Effector CD4-positive, alpha-beta T cell (primary cell): ENCODE measurements around the gene TAS2R60.
"Not testable (repeated sequence)": the region's sequence is repeated elsewhere in the genome, so short reads cannot be mapped to it uniquely, and the experiment has no call there.

Source experiments
- DNase-seq: peaks from one replicate; pipeline ENCODE4 v3.0.0-alpha.2; 2020

TAS2R60 gene

DNA sequence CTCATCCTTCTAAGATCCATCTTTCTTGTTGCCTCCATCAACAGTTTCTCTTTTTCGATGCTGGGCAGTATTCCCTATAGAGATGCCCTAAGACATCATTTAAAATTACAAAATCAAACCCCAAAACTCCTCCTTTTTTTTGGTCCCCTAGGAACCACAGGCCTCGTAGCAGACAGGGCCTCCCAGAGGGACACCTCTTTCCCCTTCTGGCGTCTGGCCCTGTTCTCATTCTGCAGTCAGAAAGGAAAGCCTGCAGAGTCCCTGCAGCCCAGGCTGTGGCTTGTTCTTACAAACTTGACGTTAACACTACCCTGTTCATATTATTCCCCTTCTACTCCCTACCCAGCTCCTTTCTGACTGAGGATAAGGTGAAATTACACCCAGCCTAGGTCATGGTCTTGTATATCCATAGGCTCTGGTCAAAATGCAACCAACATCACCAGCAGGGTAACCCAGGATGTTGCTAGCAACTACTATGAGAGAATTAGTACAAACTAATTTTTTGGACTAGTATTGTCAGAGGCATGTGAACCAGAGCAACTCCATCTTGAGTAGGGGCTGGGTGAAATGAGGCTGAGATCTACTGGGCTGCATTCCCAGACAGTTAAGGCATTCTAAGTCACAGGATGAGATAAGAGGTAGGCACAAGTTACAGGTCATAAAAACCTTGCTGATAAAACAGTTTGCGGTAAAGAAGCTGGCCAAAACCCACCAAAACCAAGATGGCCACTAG lies 31.1 kb upstream of the TAS2R60 start:
- DNase-seq: no peak

DNA sequence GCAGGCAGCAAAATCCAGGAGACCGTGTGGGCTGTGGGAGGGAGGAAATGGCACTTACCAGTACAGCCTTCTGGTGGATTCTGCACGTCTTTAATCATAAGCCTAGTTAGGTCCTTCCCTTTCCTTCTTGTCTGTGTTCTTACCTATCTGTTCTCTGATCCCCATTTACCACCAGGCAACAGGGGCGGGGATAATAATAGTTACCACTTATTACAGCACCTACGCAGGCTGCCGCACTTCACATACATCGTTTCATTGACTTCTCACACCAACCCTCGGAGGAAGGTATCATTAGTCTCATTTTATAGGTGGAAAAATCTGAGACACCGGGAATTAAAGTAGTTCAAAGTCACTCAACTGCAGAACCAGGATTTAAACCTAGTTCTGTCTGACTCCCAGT lies 30.1 kb upstream of the TAS2R60 start:
- DNase-seq: no peak

DNA sequence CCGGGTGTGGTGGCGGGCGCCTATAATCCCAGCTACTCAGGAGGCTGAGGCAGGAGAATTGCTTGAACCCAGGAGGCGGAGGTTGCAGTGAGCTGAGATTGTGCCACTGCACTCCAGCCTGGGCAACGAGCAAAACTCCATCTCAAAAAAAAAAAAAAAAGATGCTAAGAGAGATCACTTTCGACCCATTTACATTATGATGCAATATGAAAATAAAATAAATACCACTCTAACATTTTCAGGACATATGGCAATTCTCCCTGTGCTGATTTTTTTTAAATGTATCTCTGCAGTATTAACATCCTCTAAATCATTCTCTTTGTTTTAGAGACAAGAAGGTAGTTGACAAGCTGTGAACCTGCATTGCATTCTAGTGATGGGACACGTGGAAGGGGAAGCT lies 28.0 kb upstream of the TAS2R60 start:
- not testable (repeated sequence) for DNase-seq

DNA sequence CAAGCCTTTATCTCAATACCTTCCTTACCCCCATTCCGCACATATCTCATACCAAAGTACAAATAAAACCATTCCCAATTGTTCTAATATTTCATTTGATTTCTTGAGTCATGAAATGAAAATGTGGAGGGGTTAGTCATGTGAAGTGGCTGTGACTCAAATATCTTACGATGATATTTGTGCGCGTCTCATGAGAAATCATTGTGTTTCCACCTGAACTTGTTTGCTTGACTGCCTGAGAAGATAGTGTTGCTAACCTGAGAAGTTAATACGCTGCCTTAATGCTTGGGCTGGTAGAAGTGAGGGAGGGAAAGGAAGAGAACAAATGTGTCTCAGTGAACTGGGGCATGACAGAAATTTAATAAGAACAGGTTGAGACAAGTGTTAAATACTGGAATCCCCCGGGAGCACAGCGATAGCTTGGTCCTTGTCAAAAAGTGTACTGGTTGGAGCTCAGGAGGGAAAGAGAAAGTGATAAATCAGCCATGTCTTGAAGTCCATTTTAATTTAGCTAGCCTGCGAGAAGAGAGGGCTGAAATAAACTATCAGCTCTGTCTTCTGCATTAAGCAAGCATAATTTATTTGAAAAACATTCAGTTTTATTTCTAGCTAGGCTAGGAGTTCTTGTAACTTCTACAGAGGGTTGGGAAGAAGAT lies 27.4 kb upstream of the TAS2R60 start:
- no peak for DNase-seq

DNA sequence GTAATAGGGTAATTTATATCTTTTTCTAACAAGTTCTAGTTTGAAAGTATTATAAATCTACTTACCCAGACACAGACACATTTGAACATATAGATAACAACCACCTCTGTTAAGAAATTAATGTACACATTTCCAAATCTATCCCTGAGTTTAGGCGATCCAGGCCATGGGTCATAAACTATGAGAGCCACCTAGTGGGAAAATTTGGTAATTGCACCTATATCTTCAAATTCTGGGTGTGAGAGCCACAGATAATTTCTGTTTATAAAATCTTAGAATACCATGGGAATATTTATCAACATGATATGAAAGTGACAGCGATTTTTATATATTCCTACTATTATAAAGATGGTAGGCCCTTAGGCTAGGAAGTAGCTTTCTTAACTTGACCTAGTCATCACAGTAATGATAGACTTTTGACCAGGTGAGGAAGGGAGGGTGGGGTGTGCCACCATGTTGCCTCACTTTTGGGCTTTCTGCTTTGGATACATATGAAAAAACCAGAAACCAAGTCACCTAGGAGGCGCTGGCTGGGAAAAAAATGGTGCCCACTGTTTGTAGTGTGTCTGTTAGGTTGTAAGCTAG lies 26.6 kb upstream of the TAS2R60 start:
- DNase-seq: no peak

DNA sequence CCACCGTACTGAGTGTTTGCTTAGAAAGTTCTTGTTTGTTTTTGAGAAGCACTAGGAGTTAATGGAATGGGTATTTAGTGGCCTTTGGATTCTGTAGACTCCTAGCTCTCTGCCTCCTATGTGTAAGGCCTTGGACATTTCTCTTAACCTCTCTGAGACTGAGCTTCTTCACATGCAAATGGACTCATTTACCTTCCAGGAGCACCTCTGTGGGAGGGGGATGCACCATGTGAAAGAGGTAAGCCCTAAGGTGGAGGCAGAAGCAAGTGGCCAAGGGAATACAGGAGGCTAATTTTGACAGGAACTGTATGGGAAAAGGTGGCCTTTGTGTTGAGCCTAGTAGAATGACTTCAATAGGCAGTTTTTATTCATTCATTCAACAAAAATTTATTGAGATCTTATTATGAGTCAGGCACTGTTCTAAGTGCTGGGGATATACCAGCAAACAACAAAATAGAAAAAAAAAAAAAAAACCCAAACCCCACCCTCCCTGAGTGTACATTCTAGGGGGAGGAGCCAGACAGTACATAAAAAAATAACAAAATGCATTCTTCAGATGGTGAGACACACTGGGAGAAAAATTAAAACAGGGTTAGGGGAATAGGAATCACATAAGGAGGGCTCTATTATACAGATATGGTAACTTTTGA lies 25.4 kb upstream of the TAS2R60 start:
- DNase-seq: no peak

DNA sequence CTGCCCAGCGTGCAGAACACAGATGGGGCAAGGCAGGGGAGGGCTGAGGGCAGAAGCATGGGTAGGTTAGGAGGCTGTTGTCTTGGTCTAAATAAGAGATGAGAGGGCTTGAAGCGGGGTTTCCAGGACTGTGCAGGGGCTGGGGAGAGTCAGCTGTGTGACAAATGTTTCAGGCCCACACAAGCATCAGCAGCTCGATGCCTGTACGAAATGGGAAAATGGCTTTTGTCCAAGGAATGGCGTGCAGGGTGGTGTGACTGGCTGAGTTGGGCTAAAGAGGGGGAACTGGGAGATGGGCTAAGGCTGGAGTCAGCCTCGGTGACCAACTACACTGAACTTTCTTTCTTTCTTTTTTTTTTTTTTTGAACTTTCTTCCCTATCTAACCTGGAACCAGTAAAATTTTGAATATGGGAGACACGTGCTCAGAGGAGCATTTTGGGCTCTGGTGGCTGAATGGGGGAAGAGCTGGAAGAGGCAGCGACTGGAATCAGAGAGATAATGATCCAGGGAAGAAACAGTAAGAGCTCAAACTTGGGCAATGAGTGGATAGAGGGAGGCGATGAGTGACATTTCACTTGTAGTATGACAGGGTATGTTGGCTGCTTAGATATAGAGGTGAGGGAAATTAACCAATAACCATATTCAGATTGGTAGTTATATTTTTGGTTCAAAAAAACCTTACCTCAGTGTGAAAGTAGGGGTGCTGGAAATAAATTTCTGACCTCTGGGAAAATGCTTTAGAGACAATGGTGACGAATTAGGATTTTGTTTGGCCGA lies 24.4 kb upstream of the TAS2R60 start:
- no peak for DNase-seq

DNA sequence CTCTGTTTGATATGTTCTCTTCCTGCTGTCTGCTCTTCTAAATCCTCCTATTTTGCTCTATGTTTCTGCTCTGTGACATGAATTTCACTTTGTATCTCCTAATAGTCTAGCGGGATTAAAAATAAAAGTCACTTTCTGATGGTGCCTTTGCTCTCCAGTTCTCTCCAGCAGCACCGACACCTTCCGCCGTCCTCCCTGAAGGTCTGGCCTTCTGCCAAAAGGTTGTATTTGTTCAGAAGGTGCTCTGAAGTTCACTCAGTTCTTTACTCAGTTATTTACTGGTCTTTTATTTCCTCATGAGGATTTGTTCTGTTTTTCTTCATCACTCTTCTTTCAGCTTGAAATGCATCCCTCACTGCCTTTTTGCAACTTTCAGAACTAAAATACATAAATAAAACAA lies 23.4 kb upstream of the TAS2R60 start:
- DNase-seq: no peak

DNA sequence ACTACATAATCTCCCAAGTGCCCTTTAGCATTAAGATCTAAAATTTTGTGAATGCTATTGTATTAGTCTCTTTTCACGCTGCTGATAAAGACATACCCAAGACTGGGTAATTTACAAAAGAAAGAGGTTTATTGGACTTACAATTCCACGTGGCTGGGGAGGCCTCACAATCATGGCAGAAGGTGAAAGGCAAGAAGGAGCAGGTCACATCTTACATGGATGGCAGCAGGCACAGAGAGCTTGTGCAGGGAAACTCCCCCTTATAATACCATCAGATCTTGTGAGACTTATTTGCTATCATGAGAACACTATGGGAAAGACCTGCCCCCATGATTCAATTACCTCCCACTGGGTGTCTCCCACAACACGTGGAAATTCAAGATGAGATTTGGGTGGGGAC lies 22.6 kb upstream of the TAS2R60 start:
- DNase-seq: not testable (repeated sequence)

DNA sequence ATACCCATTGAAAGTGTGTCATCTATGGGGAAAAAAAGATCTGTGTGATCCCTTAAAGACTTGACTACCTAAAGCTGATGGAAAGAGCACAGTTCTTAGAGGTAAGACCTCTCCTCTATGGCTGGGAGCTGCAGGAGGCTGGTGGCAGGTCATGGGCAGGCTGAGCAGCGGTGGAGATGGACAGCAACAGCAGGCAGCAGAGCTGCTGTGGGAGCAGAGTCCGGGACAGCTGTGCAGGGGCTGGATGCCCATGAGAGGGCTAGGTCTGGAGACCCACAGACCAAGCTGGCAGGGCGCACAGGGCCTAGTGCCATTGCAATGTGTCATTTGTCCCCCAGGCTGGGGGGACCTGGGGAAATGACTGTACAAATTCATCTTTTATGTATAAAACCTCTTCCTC lies 21.2 kb upstream of the TAS2R60 start:
- no peak for DNase-seq

DNA sequence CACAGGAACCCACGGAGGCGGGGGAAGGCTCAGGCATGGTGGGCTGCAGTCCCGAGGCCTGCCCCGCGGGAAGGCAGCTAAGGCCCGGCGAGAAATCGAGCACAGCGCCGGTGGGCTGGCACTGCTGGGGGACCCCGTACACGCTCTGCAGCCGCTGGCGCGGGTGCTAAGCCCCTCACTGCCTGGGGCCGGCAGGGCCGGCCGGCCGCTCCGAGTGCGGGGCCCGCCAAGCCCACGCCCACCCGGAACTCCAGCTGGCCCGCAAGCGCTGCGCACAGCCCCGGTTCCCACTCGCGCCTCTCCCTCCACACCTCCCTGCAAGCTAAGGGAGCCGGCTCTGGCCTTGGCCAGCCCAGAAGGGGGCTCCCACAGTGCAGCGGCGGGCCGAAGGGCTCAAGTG lies 18.8 kb upstream of the TAS2R60 start:
- not testable (repeated sequence) for DNase-seq

DNA sequence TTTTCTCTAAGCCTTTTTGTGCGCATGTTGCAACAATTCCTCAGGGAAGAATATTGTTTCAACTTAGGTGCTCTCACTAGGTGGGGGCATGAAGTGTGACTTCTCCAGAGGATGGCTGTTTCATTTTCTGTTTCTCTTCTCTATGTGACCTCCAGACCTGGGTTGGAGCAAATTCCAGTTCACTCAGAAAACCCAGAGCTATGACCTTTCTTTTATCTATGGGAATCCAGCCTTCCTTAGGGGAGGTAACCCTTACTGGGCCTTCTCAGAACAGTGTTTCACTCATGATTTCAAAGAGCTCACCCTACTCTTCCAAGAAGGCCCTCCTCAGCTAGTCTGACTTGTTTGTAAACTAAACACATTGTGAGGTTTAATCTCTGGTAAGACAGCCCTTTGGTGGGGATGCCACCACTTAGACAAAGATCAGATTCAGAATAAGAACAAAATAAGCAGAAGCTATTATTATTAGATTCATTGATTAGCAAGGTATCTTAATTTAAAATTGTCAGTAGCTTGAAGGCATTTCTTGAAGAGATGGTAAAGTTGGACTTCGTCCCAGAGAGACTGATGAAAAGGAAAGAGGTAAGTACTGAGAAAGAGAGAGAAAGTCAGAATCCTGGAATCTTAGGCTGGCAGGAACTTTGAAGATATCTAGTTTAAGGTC lies 16.6 kb upstream of the TAS2R60 start:
- DNase-seq: no peak

DNA sequence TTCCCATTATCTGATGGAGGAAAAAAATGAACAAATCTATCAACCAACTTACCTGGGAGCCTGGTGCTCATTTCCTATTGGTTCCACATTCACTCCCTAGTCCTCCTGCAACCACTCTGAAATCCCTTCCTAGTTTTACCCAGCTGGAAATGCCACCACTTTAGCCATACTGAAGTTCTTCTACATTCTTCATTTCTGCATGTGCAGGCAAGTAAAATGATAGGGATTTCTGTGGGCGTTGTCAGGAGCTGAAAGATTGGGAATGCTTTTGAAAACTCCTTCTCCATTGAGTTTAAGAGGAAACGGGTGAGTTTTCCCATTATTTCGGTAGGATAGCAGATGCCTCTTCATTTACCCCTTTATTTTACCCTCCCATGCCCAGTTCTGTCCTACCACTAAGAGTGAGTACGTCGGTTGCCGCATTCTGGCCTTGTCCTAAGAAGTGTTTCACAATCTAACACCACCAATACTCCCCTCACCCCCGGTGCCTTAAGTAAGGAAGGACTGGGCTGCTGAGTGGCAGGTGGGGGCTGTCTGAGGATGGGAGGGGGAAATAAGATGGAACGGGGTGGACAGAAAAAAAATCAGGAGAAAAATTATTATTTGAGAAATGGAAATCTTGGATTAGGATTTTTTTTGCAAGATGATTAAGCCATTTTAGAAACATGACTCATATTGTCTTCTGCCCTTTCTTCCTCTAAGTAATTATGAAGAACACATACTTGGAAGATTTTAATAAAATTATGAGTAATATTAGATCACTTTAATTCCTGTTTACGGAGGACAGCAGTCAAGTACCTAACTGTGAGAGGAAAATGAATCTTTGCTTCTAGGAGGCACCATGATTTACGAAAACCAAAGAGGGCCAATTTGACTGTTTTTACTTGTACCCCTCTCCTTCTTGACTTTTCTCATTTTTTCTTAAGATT lies 13.2 kb upstream of the TAS2R60 start:
- DNase-seq: no peak

DNA sequence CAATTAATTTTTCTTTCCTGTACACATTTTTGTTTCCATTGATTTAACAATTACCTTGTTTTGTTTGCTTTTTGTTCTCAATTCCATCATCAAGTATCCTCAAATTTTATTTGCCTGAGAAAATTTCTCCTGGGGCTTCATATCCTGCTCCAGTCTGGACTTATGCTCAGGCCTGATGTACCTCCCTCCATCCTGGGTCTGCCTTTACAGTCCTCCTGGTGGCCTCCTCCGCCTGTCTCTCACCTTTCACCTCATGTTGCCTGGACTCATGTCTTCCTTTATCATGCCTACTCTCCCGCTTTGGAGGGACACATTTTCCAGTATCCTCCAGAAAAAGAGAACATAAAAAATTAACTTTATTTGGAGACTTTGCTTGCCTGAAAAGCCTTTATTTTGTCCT lies 12.1 kb upstream of the TAS2R60 start:
- DNase-seq: no peak

DNA sequence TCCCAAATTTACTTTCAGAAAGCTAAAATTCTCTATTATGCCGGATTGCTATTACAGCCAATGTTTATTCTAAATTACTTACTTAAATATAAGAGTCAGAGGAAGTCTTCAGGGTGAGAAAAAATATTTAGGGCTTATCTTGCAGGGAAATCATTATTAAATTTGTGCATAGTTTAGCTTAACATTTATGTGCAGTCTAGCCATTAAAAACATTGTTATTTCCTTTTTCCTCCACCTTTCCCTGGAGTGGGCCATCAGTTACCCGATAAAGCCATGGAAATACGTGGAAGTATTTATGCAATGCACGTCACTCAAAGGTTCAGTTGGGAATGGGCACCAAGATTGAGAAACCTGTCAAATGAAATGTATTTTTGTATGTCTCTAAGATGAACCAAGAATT lies 9.5 kb upstream of the TAS2R60 start:
- no peak for DNase-seq

DNA sequence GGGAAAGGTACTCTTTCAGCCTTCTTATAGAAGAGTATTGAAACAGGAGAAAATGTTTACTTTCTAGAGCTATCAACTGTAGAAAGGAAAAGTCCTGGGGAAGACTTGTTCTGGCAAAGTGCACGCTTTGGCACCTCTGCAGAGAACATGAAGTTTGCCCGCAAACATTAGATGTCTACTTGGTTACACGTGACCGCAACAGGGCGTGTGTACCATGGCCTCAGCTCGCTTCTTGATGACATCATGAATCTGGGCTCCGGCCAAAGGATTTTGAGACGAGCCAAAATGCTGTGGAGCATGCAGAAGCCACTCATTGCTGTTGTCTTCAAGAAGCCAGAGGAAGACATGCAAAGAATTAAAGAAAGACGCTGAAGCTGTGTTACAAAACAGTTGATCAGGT lies 8.6 kb upstream of the TAS2R60 start:
- no peak for DNase-seq

DNA sequence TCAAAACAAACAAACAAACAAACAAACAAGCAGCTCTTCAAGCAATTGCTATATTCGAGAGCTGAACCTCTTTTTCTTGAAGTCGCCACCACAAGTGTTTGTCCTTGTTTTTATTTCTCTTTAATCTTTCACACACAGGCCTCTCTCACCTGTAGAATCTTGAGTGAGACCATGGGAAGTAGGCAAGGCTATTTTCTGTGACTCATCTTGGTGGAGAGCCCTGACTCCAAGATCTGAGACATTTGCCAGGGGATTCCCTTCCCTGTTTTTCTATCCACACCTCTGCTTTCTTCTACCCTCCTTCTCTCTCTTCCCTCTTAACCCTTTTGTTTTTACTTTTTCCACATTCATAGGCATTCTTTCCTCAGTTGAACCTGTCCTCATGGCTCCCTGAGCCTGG lies 8.0 kb upstream of the TAS2R60 start:
- no peak for DNase-seq

DNA sequence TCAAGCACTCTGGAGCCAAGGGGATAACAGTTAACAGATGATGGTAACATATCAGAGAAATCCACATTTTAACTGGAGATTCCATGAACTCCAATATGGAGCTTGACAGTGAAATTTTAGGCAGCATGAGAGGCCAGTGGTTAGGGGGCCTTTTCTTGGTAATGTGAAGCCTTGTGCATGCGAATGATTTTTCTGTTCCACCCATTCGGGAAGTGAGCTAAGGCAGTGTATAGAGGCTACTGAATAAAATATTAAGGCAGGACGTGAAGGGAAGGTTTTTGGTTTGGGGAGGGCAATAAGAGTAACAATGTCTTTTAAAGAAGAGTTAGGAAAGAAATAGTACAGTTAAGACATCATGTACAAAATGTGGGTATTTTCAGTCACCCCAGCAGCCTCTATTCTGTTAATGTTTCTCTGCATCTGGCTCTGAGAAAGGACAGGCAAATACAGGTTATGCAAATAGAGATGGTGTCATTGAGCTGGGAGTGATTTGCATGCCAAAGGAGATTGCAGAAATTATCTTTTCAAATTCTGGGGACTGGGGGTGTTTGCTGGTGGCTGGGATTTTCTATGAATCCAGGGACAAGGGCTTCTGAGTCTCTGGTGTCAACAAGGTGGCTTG lies 6.8 kb upstream of the TAS2R60 start:
- no peak for DNase-seq

DNA sequence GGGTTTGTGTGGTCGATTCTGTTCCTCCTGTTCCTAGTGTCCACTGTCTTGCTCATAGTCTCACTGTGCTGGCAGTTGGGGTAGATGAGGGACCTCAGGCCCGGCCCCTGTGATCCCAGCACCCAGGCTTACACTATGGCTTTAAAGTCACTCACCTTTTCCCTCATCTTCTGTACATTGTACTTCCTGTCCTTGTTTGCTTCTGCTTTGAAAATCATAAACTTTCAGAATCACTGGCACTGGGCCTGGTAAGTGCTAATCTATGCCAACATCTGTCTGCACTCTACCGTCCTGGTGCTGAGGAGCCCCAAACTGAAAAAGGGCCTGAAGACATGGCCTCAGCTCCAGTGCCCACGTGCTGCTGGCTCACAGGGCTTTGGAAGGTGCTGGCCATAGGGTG lies 5.7 kb upstream of the TAS2R60 start:
- DNase-seq: no peak

DNA sequence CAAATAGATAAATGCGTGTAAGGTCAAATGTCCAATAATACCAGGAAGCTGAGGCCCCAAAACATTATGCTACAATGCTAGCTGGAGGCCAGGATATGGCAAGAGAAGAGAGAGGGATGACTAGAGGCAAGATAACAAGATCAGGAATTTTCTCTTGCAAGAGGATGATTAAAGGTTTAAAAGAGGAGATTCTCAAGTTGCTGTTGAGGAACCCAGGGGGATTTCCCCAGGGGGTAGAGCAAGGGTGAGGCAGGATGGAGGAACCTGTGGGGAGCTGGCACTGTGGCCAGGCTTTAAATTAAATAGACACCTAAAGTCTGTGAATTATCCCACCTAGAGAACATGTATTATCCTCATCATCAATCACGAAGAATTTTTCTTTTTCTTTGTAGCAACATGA lies 3.4 kb upstream of the TAS2R60 start:
- no peak for DNase-seq
